Osteocyte (in vitro differentiated cells): ENCODE measurements around the gene FILIP1. TPM values are rescaled to one million over a fixed set of nuclear protein-coding genes. Genes with fewer than 3 reads are reported as not detected.

Source experiments
- DNase-seq: peaks from one replicate; pipeline ENCODE4 v3.0.0; 2021; ENCODE audit warnings: mixed read lengths; ENCODE audit not compliant: unreplicated experiment; ENCODE audit errors: extremely low spot score
- H3K27ac Mint-ChIP-seq: one replicate; pipeline ENCODE4 v1.8.0; 2021; ENCODE audit warnings: mild to moderate bottlenecking, mixed read lengths; ENCODE audit not compliant: unreplicated experiment
- H3K27me3 Mint-ChIP-seq: one replicate; pipeline ENCODE4 v1.8.0; 2021; ENCODE audit warnings: mixed read lengths; ENCODE audit not compliant: unreplicated experiment
- H3K36me3 Mint-ChIP-seq: one replicate; pipeline ENCODE4 v1.8.0; 2021; ENCODE audit warnings: mixed read lengths; ENCODE audit not compliant: unreplicated experiment
- H3K4me1 Mint-ChIP-seq: one replicate; pipeline ENCODE4 v1.8.0; 2021; ENCODE audit warnings: mixed read lengths; ENCODE audit not compliant: unreplicated experiment
- H3K4me3 Mint-ChIP-seq: one replicate; pipeline ENCODE4 v1.8.0; 2021; ENCODE audit warnings: mild to moderate bottlenecking, moderate library complexity, mixed read lengths; ENCODE audit not compliant: unreplicated experiment
- H3K9me3 Mint-ChIP-seq: one replicate; pipeline ENCODE4 v1.8.0; 2021; ENCODE audit warnings: mixed read lengths; ENCODE audit not compliant: unreplicated experiment
- total RNA-seq: library from RNA; stranded (reverse); gene quantifications from 2 replicates; pipeline ENCODE4 v1.2.1, GENCODE V29; 2021
- TF ChIP-seq, protein P1 (sequence below): fragments of 200-600 bp; sonication (generic); IDR thresholded peaks from 2 replicates; pipeline ENCODE4 v1.5.0; 2021; ENCODE audit warnings: antibody characterized with exemption, mild to moderate bottlenecking, moderate library complexity

FILIP1 gene
- total RNA-seq, 1 donor from 2014 or later: 0.05 TPM

DNA sequence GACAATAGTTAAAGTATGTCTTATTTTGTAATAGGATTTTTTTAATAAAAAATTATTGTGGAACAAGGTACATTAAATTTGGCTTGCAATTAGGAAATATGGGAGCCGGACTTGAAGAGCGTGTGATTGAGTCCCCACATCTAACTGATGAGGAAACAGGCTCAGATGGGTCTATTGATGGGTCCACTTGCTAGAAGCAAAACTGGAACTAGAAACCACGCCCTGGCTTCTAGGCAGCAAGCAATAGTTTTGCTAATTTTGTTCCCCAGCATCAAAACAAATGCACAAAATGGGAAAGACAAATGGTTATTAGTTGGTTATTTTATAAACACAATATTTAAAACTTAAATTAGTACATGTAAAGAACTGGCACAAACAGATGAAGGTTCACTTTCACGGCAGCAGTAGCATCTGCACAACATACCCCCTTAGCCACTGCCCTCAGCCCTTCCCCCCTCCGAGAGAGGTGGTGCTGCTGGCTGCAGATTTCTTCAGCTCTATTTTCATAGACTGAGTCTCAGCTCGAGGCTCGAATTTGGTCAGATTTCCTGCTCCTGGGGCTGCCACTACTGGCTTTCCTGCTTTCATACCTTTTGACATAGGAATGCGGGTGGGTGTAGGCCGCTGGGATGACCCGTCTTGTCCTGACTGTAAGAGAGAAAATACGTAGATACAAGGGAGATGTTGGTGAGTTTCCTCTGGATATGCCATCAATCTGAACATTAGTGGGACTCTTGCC, 185.2 kb downstream of the FILIP1 start:
- no peak overlapping the region for H3K4me3 Mint-ChIP-seq
- H3K9me3 Mint-ChIP-seq: no peaks in the 10 kb centered on the region
- no peak for DNase-seq
- H3K27me3 Mint-ChIP-seq: no peaks in the 10 kb centered on the region
- H3K27ac Mint-ChIP-seq: no peak overlapping the region
- H3K4me1 Mint-ChIP-seq: no peaks in the 10 kb centered on the region
- TF ChIP-seq, protein P1, sequence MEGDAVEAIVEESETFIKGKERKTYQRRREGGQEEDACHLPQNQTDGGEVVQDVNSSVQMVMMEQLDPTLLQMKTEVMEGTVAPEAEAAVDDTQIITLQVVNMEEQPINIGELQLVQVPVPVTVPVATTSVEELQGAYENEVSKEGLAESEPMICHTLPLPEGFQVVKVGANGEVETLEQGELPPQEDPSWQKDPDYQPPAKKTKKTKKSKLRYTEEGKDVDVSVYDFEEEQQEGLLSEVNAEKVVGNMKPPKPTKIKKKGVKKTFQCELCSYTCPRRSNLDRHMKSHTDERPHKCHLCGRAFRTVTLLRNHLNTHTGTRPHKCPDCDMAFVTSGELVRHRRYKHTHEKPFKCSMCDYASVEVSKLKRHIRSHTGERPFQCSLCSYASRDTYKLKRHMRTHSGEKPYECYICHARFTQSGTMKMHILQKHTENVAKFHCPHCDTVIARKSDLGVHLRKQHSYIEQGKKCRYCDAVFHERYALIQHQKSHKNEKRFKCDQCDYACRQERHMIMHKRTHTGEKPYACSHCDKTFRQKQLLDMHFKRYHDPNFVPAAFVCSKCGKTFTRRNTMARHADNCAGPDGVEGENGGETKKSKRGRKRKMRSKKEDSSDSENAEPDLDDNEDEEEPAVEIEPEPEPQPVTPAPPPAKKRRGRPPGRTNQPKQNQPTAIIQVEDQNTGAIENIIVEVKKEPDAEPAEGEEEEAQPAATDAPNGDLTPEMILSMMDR: no peak
- no peaks in the 10 kb centered on the region for H3K36me3 Mint-ChIP-seq

DNA sequence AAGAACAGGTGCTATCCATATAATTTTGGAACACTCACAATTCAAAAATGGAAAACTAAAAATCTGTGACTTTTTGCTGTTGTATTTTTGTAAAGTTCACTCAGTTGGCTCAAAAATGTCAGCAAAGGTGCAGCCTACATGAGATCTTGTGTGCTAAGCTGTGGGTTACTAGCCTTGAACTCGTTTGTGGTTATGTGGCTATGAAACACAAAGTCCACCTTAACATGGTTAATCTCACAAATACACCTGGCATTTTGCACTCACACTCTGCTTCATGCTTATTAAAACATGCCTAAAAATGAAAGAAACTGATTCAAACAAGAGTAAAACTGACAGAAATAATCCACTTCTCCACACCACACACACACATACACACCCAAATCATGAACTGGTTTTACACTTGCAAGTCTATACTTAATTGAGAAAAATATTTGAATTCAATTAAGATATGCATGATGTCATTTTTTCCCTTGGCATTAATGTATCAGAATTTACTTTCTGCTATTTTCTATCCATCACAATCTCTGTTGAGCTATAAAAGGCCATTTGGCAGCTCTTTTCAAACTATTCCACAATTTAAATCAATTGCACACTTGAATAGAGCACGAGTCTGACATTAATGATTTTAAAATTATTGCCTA, 186.1 kb downstream of the FILIP1 start:
- TF ChIP-seq, protein P1: no peak
- Mint-ChIP-seq H3K4me3 (no peak overlapping the region), H3K36me3 (no peaks in the 10 kb centered on the region), H3K9me3 (no peaks in the 10 kb centered on the region), H3K27me3 (no peaks in the 10 kb centered on the region), H3K4me1 (no peaks in the 10 kb centered on the region), H3K27ac (no peak overlapping the region)
- no peak for DNase-seq

DNA sequence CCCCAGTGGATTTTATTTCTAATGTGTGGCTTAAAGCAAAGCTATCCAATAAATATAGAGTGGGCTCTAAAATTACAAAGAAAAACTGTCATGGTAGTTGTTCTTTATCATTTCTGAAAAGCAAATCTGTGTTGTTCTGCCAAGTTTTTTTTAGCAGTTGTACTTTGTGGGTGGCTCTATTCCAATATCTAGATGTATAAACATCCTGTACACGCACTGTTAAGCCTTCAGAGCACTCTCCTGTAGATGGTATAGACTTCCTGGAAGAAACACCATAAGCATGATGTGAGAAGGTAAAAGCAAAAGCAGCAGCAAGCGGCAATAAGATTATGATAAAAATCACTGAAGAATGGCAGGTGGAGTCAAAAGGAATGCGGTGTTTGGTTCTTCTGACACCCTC, 187.5 kb downstream of the FILIP1 start:
- DNase-seq: no peak
- Mint-ChIP-seq H3K27ac (no peak overlapping the region), H3K4me1 (no peaks in the 10 kb centered on the region), H3K9me3 (no peaks in the 10 kb centered on the region), H3K4me3 (no peak overlapping the region), H3K36me3 (no peaks in the 10 kb centered on the region), H3K27me3 (no peaks in the 10 kb centered on the region)
- TF ChIP-seq, protein P1: no peak

DNA sequence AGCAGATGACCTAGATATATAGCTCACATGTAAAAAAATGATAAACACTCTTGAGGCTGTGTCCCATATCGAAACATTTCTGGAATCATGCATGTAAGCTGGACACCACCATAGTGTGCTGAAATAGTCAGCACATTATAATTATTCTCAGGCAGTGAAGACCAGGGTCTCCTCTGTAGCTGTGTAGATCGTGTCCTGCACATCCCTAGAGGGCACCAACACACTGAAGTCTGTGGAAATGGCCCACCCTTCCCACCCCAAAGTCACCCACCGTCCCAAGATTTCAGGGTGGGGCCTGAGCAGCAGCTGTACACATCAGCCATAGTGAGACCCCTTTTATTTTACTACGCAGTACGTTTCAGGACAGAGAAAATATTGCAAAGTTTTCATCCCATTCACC, 188.0 kb downstream of the FILIP1 start:
- Mint-ChIP-seq H3K27ac (no peak overlapping the region), H3K4me1 (peaks cover under 1% of the 10 kb centered on the region)
- no peak for DNase-seq

DNA sequence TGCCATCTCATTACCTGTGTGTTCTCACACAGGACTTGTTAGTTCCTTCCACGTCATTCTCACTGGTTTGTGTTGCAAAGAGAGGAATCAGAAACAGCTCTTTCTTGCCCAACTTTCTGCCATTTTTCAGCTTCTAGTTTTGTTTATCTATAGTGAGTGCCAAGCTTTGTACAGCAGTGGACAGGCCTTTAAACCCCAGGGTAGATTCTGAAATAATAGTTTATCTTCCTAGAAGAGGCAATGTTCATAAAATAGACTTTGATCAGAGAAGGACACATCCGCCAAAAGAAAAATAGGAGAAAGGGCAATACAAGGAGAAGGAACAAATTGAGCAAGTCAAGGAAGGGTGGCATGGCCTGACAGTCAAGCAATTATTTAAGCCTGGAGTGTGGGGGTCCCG, 191.3 kb downstream of the FILIP1 start:
- TF ChIP-seq, protein P1: no peak
- DNase-seq: no peak
- Mint-ChIP-seq H3K27me3 (no peaks in the 10 kb centered on the region), H3K27ac (no peak overlapping the region), H3K9me3 (no peaks in the 10 kb centered on the region), H3K4me1 (peaks cover 11% of the 10 kb centered on the region), H3K36me3 (no peaks in the 10 kb centered on the region), H3K4me3 (no peak overlapping the region)

More for the DNA sequence above, 188.0 kb downstream of the FILIP1 start:
- no peaks in the 10 kb centered on the region for H3K9me3 Mint-ChIP-seq
- no peak overlapping the region for H3K4me3 Mint-ChIP-seq
- TF ChIP-seq, protein P1: no peak
- H3K27me3 Mint-ChIP-seq: no peaks in the 10 kb centered on the region
- no peaks in the 10 kb centered on the region for H3K36me3 Mint-ChIP-seq
